Measurements from ENCODE around the gene POGK. TPM values are rescaled to one million over a fixed set of nuclear protein-coding genes. Genes with fewer than 3 reads are reported as not detected.
"Not testable (repeated sequence)": the region's sequence is repeated elsewhere in the genome, so short reads cannot be mapped to it uniquely, and the experiment has no call there.

Gene POGK
- total RNA-seq, 2 donors from 2014 or later: 29.5 to 47.2 TPM

DNA sequence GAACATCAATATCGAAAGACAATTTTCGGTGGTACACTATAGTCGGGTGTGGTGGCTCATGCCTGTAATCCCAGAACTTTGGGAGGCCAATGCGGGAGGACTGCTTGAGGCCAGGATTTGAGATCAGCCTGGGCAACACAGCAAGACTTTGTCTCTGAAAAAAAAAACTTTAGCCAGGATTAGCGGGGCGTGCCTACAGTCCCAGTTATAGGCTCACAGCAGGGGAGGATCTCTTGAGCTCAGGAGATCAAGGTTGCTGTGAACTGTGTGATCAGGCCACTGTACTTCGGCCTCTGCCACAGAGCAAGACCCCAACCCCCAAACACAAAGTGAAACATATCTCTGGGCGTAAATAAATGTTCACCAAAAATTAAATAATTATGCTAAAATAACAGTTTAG lies 35.2 kb downstream of the POGK start:
- no peak for ATAC-seq (replicated peaks)
- Mint-ChIP-seq H3K36me3 (ENCODE audit: low read depth) (peaks cover 15% of the 10 kb centered on the region), H3K27me3 (no peaks in the 10 kb centered on the region), H3K27ac (no peak overlapping the region), H3K4me1 (peaks cover 19% of the 10 kb centered on the region), H3K9me3 (no peaks in the 10 kb centered on the region), H3K4me3 (peak overlapping the region; percentile 85)

DNA sequence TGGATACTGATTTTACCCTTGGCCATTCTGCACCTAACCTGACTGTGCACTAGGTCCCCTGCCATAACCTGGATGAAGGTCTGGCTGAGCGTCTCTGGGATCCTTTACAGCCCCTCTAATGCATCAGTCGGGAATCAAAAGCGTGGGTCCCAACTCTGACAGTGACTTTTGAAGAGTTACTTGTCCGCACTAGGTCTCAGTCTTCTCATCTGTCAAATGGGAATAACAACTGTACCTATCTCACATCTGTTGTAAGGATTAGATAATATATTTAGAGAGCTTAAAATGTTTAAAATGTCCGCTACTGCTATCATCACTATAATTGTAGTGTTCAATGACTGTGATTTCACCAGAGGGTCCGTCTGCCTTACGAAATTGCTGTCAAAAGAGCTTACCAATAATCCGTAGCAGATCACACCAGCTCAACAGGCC lies 36.0 kb downstream of the POGK start:
- no peak for ATAC-seq (replicated peaks)
- Mint-ChIP-seq H3K4me1 (peaks cover 19% of the 10 kb centered on the region), H3K27me3 (no peaks in the 10 kb centered on the region), H3K9me3 (no peaks in the 10 kb centered on the region), H3K27ac (peak overlapping the region; percentile 89), H3K4me3 (peak overlapping the region; percentile 85), H3K36me3 (ENCODE audit: low read depth) (peaks cover 14% of the 10 kb centered on the region)

DNA sequence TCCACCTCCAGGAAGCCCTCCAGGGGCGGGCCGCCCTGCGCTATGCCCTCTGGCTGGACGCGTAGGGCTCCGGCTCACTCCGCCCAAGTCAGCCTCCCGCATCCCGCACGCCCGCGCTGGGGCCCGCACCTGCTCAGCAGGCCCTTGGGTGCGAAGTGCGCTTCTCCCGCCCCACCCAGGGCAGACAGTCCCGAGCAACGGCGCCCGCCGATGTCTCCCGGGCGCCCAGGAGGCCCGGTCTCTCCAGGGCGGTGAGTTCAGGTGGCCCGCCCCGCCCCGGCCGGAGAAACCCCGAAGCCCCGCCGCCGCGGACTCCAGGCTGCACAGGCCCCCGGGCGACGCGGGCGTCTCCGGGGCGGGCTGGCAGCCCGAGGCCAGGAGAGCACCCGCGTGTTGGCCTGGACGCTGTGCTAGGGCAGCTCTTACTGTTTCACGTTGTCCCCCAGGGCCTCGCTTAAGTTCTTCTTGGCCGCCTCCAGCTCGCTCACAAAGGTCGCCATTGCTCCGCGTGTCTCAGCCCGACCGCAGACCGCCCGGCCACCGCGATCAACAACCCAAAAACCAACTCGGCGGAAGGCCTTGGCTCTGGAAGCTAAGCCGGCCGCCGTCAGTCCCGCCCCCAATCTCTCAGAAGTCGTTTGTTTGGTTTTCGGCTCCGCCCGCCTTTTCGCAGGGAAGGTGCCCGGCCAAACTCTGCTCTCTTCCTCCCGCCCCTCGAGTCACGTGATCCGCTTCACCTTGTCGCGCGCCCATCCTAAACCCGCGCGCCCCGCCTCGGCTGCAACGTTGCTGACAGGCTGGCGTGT lies 36.7 kb downstream of the POGK start, which contains the start of gene TADA1:
Gene TADA1 (minus strand): TSS at position 531 of the 806 bp plus-strand sequence. CDS start 31 bp downstream, at position 500.
- Mint-ChIP-seq H3K27me3 (no peaks in the 10 kb centered on the region), H3K36me3 (ENCODE audit: low read depth) (peaks cover 14% of the 10 kb centered on the region), H3K27ac (peak within 1 kb of the TSS; percentile 89), H3K9me3 (no peaks in the 10 kb centered on the region), H3K4me1 (peaks cover 19% of the 10 kb centered on the region), H3K4me3 (peak within 1 kb of the TSS; percentile 85)
- ATAC-seq (replicated peaks): peak; percentile 93

DNA sequence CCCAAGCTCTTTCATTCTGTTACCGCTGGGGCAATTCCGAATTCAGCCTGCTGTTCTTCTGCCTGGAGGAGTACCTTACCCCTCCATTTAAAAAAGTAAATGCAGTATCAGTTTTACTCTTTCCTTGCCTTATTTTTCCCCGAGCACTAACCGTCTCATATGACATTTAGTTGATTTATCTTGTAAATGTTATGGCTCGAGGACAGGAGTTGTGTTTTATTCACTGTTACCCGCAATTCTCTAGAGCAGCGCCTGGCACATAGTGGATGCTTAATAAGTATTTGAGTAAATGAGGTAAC lies 37.2 kb downstream of the POGK start:
- Mint-ChIP-seq H3K27me3 (no peaks in the 10 kb centered on the region), H3K4me1 (peaks cover 19% of the 10 kb centered on the region), H3K9me3 (no peaks in the 10 kb centered on the region), H3K36me3 (ENCODE audit: low read depth) (peaks cover 14% of the 10 kb centered on the region), H3K4me3 (peak overlapping the region; percentile 85), H3K27ac (peak overlapping the region; percentile 89)
- peak; percentile 0 for ATAC-seq (replicated peaks)

DNA sequence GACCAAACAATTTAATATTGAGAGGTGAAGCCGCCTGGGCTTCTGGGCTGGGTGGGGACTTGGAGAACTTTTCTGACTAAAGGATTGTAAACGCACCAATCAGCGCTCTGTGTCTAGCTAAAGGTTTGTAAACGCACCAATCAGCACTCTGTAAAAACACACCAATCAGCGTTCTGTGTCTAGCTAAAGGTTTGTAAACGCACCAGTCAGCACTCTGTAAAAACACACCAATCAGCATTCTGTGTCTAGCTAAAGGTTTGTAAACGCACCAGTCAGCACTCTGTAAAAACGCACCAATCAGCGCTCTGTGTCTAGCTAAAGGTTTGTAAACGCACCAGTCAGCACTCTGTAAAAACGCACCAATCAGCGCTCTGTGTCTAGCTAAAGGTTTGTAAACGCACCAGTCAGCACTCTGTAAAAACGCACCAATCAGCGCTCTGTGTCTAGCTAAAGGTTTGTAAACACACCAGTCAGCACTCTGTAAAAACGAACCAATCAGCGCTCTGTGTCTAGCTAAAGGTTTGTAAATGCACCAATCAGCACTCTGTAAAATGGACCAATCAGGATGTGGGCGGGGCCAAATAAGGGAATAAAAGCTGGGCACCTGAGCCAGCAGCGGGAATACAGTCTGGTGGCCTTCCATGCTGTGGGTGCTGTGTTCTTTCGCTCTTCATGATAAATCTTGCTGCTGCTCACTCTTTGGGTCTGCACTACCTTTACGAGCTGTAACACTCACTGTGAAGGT lies 39.1 kb downstream of the POGK start:
- H3K27me3 Mint-ChIP-seq; ATAC-seq (replicated peaks); H3K4me3 Mint-ChIP-seq; H3K27ac Mint-ChIP-seq; H3K9me3 Mint-ChIP-seq: not testable (repeated sequence)
- H3K4me1 Mint-ChIP-seq: peaks cover 14% of the 10 kb centered on the region
- H3K36me3 Mint-ChIP-seq (ENCODE audit: low read depth): peaks cover 12% of the 10 kb centered on the region

DNA sequence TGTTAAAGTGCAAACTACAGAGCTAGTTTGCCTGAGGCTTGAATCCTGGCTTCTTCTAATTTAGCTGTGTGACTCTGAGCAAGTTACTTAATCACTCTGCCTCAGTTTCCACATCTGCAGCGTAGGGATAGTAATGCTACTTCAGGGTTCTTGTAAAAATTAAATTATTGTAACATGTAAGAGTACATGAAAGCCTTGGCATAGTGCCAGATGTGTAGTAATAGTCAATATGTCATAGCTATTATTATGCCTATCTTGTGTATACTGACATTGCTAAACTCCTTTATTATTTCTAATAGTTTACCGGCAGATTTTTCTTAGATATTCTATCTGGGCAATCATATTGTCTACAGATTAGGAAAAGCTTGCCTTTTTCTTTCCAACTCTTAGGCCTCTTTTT lies 43.6 kb downstream of the POGK start:
- no peaks in the 10 kb centered on the region for H3K9me3 Mint-ChIP-seq
- no peaks in the 10 kb centered on the region for H3K36me3 Mint-ChIP-seq (ENCODE audit: low read depth)
- no peaks in the 10 kb centered on the region for H3K4me1 Mint-ChIP-seq
- no peak for ATAC-seq (replicated peaks)
- peaks cover 13% of the 10 kb centered on the region for H3K27me3 Mint-ChIP-seq
- no peak overlapping the region for H3K27ac Mint-ChIP-seq
- no peak overlapping the region for H3K4me3 Mint-ChIP-seq

DNA sequence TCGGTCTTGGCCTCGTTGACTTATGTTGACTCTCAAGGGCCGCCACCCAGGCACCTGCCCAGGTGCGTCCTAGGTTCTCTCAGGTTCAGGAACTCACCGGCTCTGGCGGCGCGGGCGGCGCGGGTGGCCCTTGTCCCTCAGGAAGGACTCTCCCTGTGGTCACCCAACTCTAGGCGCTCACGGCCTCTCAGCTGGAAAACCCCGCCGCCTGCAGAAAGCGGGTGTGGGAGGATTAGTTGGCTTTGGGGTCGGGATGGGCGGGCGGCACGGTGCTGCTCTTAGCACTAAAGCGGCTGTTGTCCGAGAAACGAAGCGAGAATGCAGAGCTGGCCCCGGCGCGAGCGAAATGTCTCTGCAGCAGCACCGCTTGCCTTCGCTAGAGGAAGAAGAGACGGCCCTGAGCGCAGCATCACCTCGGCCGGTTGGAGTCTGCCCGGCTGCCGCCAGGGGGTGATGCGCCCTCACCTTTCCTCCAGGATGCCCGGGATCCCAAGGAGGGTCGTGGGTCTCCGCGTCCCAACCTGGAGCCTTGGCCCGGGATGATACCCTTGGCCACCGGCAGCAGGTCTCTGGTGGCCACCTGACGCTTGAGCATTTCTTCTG lies 44.9 kb downstream of the POGK start:
- Mint-ChIP-seq H3K9me3 (no peaks in the 10 kb centered on the region), H3K4me1 (no peaks in the 10 kb centered on the region), H3K36me3 (ENCODE audit: low read depth) (no peaks in the 10 kb centered on the region), H3K27ac (no peak overlapping the region), H3K4me3 (peak overlapping the region; percentile 16), H3K27me3 (peaks cover 13% of the 10 kb centered on the region)
- peak; percentile 57 for ATAC-seq (replicated peaks)

DNA sequence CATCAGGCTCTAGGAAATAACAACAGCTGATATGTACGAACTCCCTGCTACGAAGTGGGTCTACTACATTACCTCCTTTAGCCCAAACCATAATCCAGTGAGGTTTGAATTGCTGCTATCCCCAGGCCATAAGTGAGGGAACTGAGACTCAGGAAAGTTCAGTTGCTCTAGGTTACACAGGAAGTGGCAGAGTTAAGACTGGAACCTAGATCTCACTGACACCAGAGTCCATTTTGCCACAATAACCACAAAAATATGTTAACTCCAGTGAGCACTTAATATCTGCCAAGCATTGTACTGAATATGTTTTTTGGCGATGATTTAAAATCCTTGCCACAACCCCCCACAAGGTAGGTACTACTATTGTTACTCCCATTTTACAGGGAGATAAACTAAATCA lies 45.7 kb downstream of the POGK start:
- Mint-ChIP-seq H3K4me3 (no peak overlapping the region), H3K36me3 (ENCODE audit: low read depth) (no peaks in the 10 kb centered on the region), H3K27me3 (peaks cover 13% of the 10 kb centered on the region), H3K4me1 (no peaks in the 10 kb centered on the region), H3K27ac (no peak overlapping the region), H3K9me3 (no peaks in the 10 kb centered on the region)
- ATAC-seq (replicated peaks): peak; percentile 16

DNA sequence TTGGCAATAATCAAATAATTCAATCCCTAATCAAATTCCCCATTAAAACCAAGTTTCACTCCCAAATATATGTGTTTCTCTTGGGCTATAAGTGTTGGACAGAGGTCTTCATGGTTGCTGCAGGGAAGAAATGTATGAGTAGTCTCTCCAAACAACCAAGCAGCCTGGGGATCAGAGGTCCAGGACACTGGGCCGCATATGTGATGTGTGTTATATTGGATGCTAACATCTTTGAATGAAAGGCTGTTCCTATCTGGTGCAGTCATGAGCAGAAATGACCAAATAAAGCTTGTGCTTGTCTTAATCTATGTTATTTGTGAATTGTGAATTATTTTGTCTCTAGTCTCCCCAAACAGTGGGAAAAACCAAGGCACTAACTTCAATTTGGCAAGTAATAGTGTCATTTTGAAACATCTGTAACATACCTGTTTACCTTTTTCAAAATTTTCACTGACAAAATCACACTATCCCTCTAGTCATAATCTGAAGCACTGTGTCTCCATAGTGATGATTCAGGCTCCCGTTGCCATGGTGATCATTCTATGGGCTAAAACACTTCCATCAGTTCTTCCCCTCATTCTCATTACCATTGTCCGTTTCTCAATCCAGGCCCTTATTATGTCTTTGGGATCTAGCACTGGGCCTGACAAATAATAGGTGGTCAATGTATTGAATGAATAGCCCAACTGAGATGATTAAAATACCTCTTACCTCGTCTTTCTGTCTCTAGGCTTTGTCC lies 49.3 kb downstream of the POGK start:
- no peak for ATAC-seq (replicated peaks)
- Mint-ChIP-seq H3K4me1 (no peaks in the 10 kb centered on the region), H3K4me3 (no peak overlapping the region), H3K36me3 (ENCODE audit: low read depth) (no peaks in the 10 kb centered on the region), H3K9me3 (no peaks in the 10 kb centered on the region), H3K27ac (no peak overlapping the region), H3K27me3 (peaks cover 15% of the 10 kb centered on the region)

DNA sequence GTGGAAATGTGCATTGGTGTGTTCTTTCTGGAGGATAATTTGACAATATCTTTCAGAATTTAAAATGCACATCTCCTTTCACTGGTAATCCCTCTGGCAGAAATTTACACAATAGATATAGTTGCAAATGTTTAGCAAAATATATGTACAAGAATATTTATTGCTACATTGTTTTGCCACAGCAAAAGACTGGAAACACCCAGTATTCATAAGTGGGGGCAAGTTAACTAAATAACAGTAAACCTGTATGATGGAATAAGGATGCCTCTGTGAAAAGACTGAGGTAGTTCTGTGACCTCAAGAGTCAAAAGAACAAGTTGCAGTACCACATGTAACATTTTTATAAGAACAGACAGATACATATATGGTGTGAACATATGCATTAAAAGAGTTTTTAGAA lies 50.5 kb downstream of the POGK start:
- Mint-ChIP-seq H3K27me3 (peaks cover 17% of the 10 kb centered on the region), H3K9me3 (no peaks in the 10 kb centered on the region), H3K27ac (no peak overlapping the region), H3K4me3 (no peak overlapping the region), H3K36me3 (ENCODE audit: low read depth) (no peaks in the 10 kb centered on the region), H3K4me1 (no peaks in the 10 kb centered on the region)
- ATAC-seq (replicated peaks): no peak

DNA sequence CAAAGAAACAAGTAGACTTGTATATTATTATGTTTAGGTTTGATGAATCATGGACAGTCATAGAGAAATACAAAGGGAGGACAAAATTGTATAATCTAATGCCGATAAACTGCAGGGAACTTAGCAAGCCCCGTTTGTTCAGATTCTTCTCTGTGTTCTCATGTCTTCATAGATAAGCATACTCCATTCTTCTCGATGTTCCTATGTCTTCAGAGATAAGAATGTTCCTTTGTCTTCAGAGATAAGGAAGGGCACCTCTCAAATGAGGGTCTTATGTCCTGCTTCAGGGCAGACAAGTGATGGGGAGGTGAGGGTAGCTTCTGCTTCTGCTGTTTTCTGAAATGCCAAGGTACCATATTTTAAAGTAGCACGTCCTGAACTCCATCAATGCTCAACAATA lies 56.5 kb downstream of the POGK start:
- Mint-ChIP-seq H3K9me3 (peaks cover 13% of the 10 kb centered on the region), H3K27ac (no peak overlapping the region), H3K36me3 (ENCODE audit: low read depth) (no peaks in the 10 kb centered on the region), H3K27me3 (peaks cover 36% of the 10 kb centered on the region), H3K4me1 (no peaks in the 10 kb centered on the region), H3K4me3 (no peak overlapping the region)
- ATAC-seq (replicated peaks): no peak

DNA sequence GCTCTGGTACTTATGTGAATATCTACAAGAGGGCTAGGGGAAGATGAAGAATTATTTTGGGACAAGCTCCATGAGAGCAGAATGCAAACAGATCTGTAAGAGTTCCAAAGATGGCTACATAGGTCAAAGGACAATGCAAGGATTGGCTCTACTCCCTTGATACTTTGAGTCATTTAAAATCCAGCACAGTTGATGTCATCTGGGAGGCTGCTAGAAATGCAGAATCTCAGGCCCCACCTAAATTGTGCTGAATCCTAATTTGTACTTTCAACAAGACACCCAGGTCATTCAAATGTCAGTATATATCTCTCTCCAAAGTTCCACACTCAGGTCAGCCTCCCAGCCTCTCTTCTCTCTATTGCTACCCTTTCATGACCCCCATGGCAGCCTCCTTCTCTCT lies 60.5 kb downstream of the POGK start:
- peaks cover 13% of the 10 kb centered on the region for H3K9me3 Mint-ChIP-seq
- H3K27me3 Mint-ChIP-seq: peaks cover 32% of the 10 kb centered on the region
- H3K36me3 Mint-ChIP-seq (ENCODE audit: low read depth): no peaks in the 10 kb centered on the region
- no peak overlapping the region for H3K4me3 Mint-ChIP-seq
- no peak for ATAC-seq (replicated peaks)
- H3K4me1 Mint-ChIP-seq: no peaks in the 10 kb centered on the region
- no peak overlapping the region for H3K27ac Mint-ChIP-seq

DNA sequence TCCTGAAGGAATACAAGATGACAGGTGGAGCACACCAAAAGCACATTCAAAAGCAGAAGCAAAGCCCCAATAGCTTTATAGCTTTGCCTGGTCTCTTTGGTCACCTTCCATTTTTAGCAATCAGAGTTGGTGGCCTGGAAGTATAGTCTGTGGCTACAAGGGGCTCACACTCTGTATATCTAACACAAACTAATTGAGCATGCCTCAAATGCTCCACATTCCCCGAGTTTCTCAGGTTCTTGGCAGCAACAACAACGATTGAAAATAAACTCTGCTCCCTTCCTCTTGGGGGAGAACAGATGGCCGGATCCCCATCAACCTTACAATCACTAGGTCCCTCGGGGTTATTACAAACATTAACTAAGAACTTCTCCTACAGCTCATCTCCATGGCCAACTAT lies 61.7 kb downstream of the POGK start:
- no peak for ATAC-seq (replicated peaks)
- Mint-ChIP-seq H3K4me1 (no peaks in the 10 kb centered on the region), H3K36me3 (ENCODE audit: low read depth) (no peaks in the 10 kb centered on the region), H3K27ac (no peak overlapping the region), H3K9me3 (peaks cover 13% of the 10 kb centered on the region), H3K27me3 (peaks cover 27% of the 10 kb centered on the region), H3K4me3 (no peak overlapping the region)

DNA sequence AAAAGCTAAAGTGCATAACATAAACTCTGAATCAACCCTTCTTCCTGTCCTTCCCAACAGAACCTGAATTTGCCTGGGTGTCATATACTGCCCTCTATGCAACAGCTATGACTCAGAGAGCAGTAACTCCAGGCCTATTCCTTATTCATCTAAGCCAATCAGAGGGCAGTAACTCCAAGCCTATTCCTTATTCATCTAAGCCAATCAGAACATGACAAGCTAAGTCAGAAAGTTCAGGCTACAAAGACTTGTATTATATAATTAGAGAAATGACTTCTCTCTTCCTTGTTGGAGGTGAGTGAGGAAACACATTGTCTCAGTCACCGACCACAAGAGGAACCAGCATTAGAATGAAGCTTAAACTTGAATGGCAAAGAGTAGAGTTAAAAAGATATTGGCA lies 63.0 kb downstream of the POGK start:
- H3K4me1 Mint-ChIP-seq: peaks cover 3% of the 10 kb centered on the region
- peaks cover 19% of the 10 kb centered on the region for H3K27me3 Mint-ChIP-seq
- no peak overlapping the region for H3K27ac Mint-ChIP-seq
- H3K36me3 Mint-ChIP-seq (ENCODE audit: low read depth): no peaks in the 10 kb centered on the region
- peaks cover 8% of the 10 kb centered on the region for H3K9me3 Mint-ChIP-seq
- ATAC-seq (replicated peaks): peak; percentile 9
- H3K4me3 Mint-ChIP-seq: no peak overlapping the region

All from activated T-helper 17 cell treated with anti-CD3 and anti-CD28 coated beads, Interleukin-2, amount 50 U/mL, for 72 hours (primary cell).